ENCODE measurements around the gene C1orf50. TPM values are rescaled to one million over a fixed set of nuclear protein-coding genes. Genes with fewer than 3 reads are reported as not detected.

The C1orf50 gene
- total RNA-seq, 1 donor: 5.2 TPM

- TF ChIP-seq CTCF (IDR thresholded peaks at IDR 0.05; ENCODE audit: insufficient read depth, low read depth, low read length): no peak
- no peak for DNase-seq (ENCODE audit: low read depth)
Observed at GRCh38 chr1:42815941-42816584, 49.0 kb downstream of the C1orf50 start.

GRCh38 chr1:42816585-42817439 lies 49.8 kb downstream of the C1orf50 start, which contains the start of the genes ERMAP and SVBP:
ERMAP (plus strand) TSS chr1:42817122; CDS start chr1:42830449, 13,327 bp downstream.
SVBP (minus strand) TSS chr1:42817397; CDS start chr1:42816544, 853 bp downstream.
- peak within 1 kb of the TSS; percentile 77 for H3K4me3 ChIP-seq (ENCODE audit: low read depth, low read length)
- TF ChIP-seq CTCF (IDR thresholded peaks at IDR 0.05; ENCODE audit: insufficient read depth, low read depth, low read length): no peak
- peak; percentile 88 for DNase-seq (ENCODE audit: low read depth)

More at GRCh38 chr1:42815941-42816584, 49.0 kb downstream of the C1orf50 start:
- peak overlapping the region; percentile 77 for H3K4me3 ChIP-seq (ENCODE audit: low read depth, low read length)

GRCh38 chr1:42817440-42817767 lies 50.4 kb downstream of the C1orf50 start:
- H3K4me3 ChIP-seq (ENCODE audit: low read depth, low read length): peak overlapping the region; percentile 66
- no peak for DNase-seq (ENCODE audit: low read depth)
- TF ChIP-seq CTCF (IDR thresholded peaks at IDR 0.05; ENCODE audit: insufficient read depth, low read depth, low read length): no peak

- H3K4me3 ChIP-seq (ENCODE audit: low read depth, low read length): peak overlapping the region; percentile 66
Observed at GRCh38 chr1:42817976-42818375, 50.9 kb downstream of the C1orf50 start.

GRCh38 chr1:42820813-42821212 lies 53.8 kb downstream of the C1orf50 start:
- TF ChIP-seq CTCF (IDR thresholded peaks at IDR 0.05; ENCODE audit: insufficient read depth, low read depth, low read length): no peak
- H3K4me3 ChIP-seq (ENCODE audit: low read depth, low read length): no peak overlapping the region
- no peak for DNase-seq (ENCODE audit: low read depth)

More at GRCh38 chr1:42817976-42818375, 50.9 kb downstream of the C1orf50 start:
- no peak for TF ChIP-seq CTCF (IDR thresholded peaks at IDR 0.05; ENCODE audit: insufficient read depth, low read depth, low read length)
- DNase-seq (ENCODE audit: low read depth): no peak

- DNase-seq (ENCODE audit: low read depth): no peak
- no peak for TF ChIP-seq CTCF (IDR thresholded peaks at IDR 0.05; ENCODE audit: insufficient read depth, low read depth, low read length)
- H3K4me3 ChIP-seq (ENCODE audit: low read depth, low read length): no peak overlapping the region
Observed at GRCh38 chr1:42821690-42822089, 54.6 kb downstream of the C1orf50 start.

Data from fibroblast of villous mesenchyme (primary cell).